Kidney (tissue), 14 donors: ENCODE results near the gene HKDC1. TPM values are rescaled to one million over a fixed set of nuclear protein-coding genes. Genes with fewer than 3 reads are reported as not detected.

Experiments
- DNase-seq, 5 donors: peaks; one replicate each; pipeline ENCODE4 v3.0.0-alpha.2; 2013 to 2020
- FAIRE-seq: peaks from 2 replicates; lab custom pipeline; 2012; peaks lifted over from hg19 to GRCh38; lab: Jason Lieb, UNC
- H3K27ac ChIP-seq, 2 donors: one replicate each; pipeline ENCODE4 v1.7.0; 2013; ENCODE audit warnings: low read depth in 2 of 2, low read length in 2 of 2, inconsistent platforms in 1 of 2
- H3K27me3 ChIP-seq: one replicate; pipeline ENCODE4 v1.7.1; 2013; ENCODE audit warnings: low read length, inconsistent platforms; ENCODE audit not compliant: control insufficient read depth, insufficient read depth
- H3K36me3 ChIP-seq, 3 donors: one replicate each; pipeline versions ENCODE4 v1.7.0 to v1.7.1; 2013; ENCODE audit warnings: low read length in 3 of 3, control low read depth in 1 of 3, inconsistent platforms in 1 of 3; ENCODE audit not compliant: insufficient read depth in 3 of 3, control insufficient read depth in 2 of 3
- H3K4me1 ChIP-seq, 3 donors: one replicate each; pipeline versions ENCODE4 v1.7.0 to v1.7.1; 2013; ENCODE audit warnings: low read length in 3 of 3, inconsistent platforms in 1 of 3, low read depth in 1 of 3; ENCODE audit not compliant: control insufficient read depth in 2 of 3, insufficient read depth in 2 of 3
- H3K4me3 ChIP-seq, 3 donors: one replicate each; pipeline versions ENCODE4 v1.7.0 to v1.8.1; 2013; ENCODE audit warnings: low read length in 3 of 3, control low read depth in 1 of 3, inconsistent platforms in 1 of 3
- H3K9ac ChIP-seq, 3 donors: one replicate each; pipeline versions ENCODE4 v1.7.0 to v1.7.1; 2013; ENCODE audit warnings: low read length in 3 of 3, control low read depth in 1 of 3, inconsistent platforms in 1 of 3
- H3K9me3 ChIP-seq, 3 donors: one replicate each; pipeline versions ENCODE4 v1.7.0 to v1.7.1; 2013; ENCODE audit warnings: low read length in 3 of 3, control low read depth in 1 of 3, inconsistent platforms in 1 of 3; ENCODE audit not compliant: control insufficient read depth in 2 of 3, insufficient read depth in 1 of 3
- intact Hi-C: fragments of 100-400 bp; cut with DNase I; formaldehyde crosslinking; loops from one replicate; pipeline ENCODE4 v1.11.1; 2022
- polyA plus RNA-seq: library from polyadenylated mRNA; stranded (reverse); fragments of 350-450 nt; fragmentation: Illumina TruSeq; extraction: RNeasy Lipid Tissue Mini Kit (QIAGEN cat#74804); gene quantifications from one replicate; pipeline ENCODE4 v1.2.3, GENCODE V29; 2014; ENCODE audit warnings: low read depth, low replicate concordance; ENCODE audit not compliant: insufficient read depth
- total RNA-seq: library from RNA; stranded (reverse); fragmentation: NEBNext Ultra II Directional; extraction: Animal tissue kit (Norgen Biotek cat#: 25700); gene quantifications from one replicate; pipeline ENCODE4 v1.2.1, GENCODE V29; 2021
- TF ChIP-seq, protein P1 (sequence below): IDR thresholded peaks from 3 replicates; pipeline ENCODE4 v1.5.1; 2012; ENCODE audit warnings: mild to moderate bottlenecking, moderate library complexity, borderline replicate concordance; ENCODE audit not compliant: insufficient read depth; ENCODE audit errors: extremely low read depth
- donor health status: control.
- donor health status: control.
- donor health status: control.
- donor health status: control.
- donor health status: control.
- donor health status: DM: yes; HTN: yes; CAD: no.
- donor health status: Normal renal cell carcinoma (clear cell type).

HKDC1 gene
- total and polyA plus RNA-seq, 2 donors from 2014 or later: 8.3 to 27.4 TPM

DNA sequence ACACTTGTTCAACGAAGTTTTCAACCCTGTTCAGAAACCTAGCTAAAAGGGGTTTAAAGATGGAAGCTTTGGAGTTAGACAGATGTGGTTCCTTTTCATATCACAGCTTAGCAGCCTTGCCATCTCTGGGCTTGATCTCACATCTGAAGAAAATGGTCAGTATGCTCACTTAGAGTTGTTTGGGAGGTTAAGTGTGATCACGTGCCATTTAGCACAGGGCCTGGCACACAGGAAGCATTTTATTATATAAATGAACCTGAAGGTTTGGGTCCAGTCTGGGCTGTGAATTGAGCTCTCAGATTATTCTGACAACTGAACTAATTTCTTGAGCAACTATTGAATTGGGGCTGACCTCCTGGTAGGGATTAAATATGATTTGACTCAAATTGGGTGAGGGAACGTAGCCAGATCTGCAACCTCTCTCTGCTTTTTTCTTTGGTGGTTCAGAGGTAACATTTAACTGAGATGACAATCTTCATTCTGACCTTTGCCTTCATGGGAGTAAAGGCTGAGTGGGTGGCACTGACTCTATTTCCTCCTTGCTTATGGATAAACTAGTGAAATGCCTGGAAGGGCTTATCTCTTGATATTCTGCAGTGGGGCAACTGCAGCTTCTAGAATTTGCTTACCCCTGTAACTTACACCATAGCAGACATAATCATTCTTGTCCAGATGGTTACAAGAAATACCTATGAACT, 10.2 kb upstream of the HKDC1 start:
- FAIRE-seq: no peak
- Histone ChIP-seq H3K9me3 (peaks cover 0 to 6% (median 0%) of the 10 kb centered on the region in 3 donors), H3K4me3 (no peak overlapping the region), H3K9ac (no peak overlapping the region), H3K27me3 (no peaks in the 10 kb centered on the region), H3K27ac (no peak overlapping the region), H3K36me3 (peaks cover 8 to 27% (median 12%) of the 10 kb centered on the region in 3 donors), H3K4me1 (peaks cover 0 to 3% (median 0%) of the 10 kb centered on the region in 3 donors)
- DNase-seq: no peak
- TF ChIP-seq, protein P1, sequence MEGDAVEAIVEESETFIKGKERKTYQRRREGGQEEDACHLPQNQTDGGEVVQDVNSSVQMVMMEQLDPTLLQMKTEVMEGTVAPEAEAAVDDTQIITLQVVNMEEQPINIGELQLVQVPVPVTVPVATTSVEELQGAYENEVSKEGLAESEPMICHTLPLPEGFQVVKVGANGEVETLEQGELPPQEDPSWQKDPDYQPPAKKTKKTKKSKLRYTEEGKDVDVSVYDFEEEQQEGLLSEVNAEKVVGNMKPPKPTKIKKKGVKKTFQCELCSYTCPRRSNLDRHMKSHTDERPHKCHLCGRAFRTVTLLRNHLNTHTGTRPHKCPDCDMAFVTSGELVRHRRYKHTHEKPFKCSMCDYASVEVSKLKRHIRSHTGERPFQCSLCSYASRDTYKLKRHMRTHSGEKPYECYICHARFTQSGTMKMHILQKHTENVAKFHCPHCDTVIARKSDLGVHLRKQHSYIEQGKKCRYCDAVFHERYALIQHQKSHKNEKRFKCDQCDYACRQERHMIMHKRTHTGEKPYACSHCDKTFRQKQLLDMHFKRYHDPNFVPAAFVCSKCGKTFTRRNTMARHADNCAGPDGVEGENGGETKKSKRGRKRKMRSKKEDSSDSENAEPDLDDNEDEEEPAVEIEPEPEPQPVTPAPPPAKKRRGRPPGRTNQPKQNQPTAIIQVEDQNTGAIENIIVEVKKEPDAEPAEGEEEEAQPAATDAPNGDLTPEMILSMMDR: no peak
- intact Hi-C loops: no loop called here

- no peak for FAIRE-seq
- Histone ChIP-seq H3K4me1 (peaks cover 0 to 3% (median 3%) of the 10 kb centered on the region in 3 donors), H3K36me3 (peaks cover 8 to 22% (median 12%) of the 10 kb centered on the region in 3 donors), H3K27me3 (no peaks in the 10 kb centered on the region), H3K9me3 (peaks cover 0 to 6% (median 0%) of the 10 kb centered on the region in 3 donors), H3K4me3 (no peak overlapping the region), H3K27ac (no peak overlapping the region), H3K9ac (no peak overlapping the region)
- no peak for DNase-seq
- intact Hi-C loops: no loop called here
- TF ChIP-seq, protein P1: no peak
These were observed 9.0 kb upstream of the HKDC1 start for GRCh38 chr10:69211104-69211503.

GRCh38 chr10:69211524-69211923, 8.6 kb upstream of the HKDC1 start:
- intact Hi-C loops: no loop called here
- no peak for FAIRE-seq
- H3K4me3 ChIP-seq: no peak overlapping the region
- TF ChIP-seq, protein P1: no peak
- peaks cover 0 to 6% (median 0%) of the 10 kb centered on the region in 3 donors for H3K9me3 ChIP-seq
- H3K27me3 ChIP-seq: no peaks in the 10 kb centered on the region
- no peak overlapping the region for H3K9ac ChIP-seq
- H3K4me1 ChIP-seq: peaks cover 0 to 3% (median 3%) of the 10 kb centered on the region in 3 donors
- no peak overlapping the region for H3K27ac ChIP-seq
- H3K36me3 ChIP-seq: peaks cover 6 to 19% (median 12%) of the 10 kb centered on the region in 3 donors
- DNase-seq: no peak
